Measurements from ENCODE around the gene HES5.

HES5 gene

GRCh38 chr1:2489615-2490014 lies 40.4 kb downstream of the HES5 start:
- TF ChIP-seq CTCF (conservative IDR thresholded peaks at IDR 0.05; ENCODE audit: low read length) = no peak
- H3K4me3 ChIP-seq (ENCODE audit: low read length) = no peak overlapping the region
- DNase-seq (ENCODE audit: low read depth) = no peak

DNA sequence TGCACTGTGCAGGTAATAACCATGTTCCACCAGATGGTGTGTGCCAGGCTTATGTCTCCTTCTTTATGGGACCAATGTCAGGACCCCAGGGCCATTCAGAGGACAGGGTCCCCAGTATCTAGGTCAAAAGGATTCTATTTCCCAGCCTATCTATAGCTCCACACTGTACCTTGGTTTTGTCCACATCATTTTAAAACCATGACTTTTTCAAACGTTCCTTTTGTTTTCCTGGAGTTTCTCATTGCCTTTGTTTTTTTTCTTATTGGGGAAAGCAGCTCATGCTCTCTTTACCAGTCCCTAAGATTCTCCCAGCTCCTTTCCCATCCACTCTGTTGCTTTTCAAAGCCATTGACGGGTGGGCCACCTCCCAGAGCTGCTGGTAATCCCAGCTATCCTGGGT lies 41.4 kb downstream of the HES5 start:
- H3K4me3 ChIP-seq (ENCODE audit: low read length) = no peak overlapping the region
- no peak for DNase-seq (ENCODE audit: low read depth)
- no peak for TF ChIP-seq CTCF (conservative IDR thresholded peaks at IDR 0.05; ENCODE audit: low read length)

- TF ChIP-seq CTCF (conservative IDR thresholded peaks at IDR 0.05; ENCODE audit: low read length) = no peak
- no peak for DNase-seq (ENCODE audit: low read depth)
- H3K4me3 ChIP-seq (ENCODE audit: low read length) = no peak overlapping the region
These were observed 43.5 kb downstream of the HES5 start for GRCh38 chr1:2486558-2486957.

DNA sequence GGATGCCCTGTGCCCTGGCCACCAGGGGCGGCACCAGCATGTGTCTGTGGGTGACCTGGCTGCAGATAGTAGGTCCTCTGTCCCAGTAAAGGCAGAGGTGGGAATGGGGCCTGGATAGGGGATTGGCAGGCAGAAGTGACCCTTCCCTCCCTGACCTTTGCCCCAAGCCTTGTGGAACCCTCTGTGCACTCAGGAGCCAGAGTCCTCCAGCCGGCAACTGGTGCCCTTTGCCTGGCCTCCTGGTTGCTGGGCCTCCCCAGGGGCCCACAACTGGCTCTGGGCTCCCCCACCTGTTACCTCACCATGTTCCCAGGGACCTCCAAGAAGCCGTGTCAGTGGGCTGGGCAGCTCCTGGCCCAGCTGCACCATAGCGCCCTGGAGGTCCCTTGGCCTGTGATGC lies 44.0 kb downstream of the HES5 start:
- no peak for TF ChIP-seq CTCF (conservative IDR thresholded peaks at IDR 0.05; ENCODE audit: low read length)
- no peak for DNase-seq (ENCODE audit: low read depth)
- H3K4me3 ChIP-seq (ENCODE audit: low read length) = no peak overlapping the region

- no peak overlapping the region for H3K4me3 ChIP-seq (ENCODE audit: low read length)
- DNase-seq (ENCODE audit: low read depth) = no peak
- TF ChIP-seq CTCF (conservative IDR thresholded peaks at IDR 0.05; ENCODE audit: low read length) = no peak
These were observed 46.1 kb downstream of the HES5 start for GRCh38 chr1:2483970-2484369.

GRCh38 chr1:2483026-2483425 lies 47.0 kb downstream of the HES5 start:
- TF ChIP-seq CTCF (conservative IDR thresholded peaks at IDR 0.05; ENCODE audit: low read length) = no peak
- DNase-seq (ENCODE audit: low read depth) = no peak
- no peak overlapping the region for H3K4me3 ChIP-seq (ENCODE audit: low read length)

DNA sequence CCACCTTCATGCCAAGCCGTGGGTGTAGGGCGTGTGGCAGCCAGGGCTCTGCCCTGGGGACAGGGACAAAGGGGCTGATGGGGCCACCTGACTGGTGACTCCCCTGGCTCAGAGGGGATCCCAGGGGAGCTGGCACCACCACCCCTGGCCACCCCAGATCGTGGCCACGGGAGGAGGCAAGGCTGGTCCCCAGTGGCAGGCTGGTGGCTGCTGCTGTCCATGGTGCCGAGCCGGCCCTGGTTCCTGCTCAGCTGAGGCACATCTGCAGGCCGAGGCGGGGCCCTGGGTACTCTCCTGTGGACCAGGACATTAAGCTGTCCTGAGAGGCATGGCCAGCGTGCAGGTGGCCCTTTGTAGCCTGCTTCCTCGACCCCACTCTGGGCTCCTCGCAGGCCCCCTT lies 47.5 kb downstream of the HES5 start:
- TF ChIP-seq CTCF (conservative IDR thresholded peaks at IDR 0.05; ENCODE audit: low read length) = no peak
- no peak for DNase-seq (ENCODE audit: low read depth)
- H3K4me3 ChIP-seq (ENCODE audit: low read length) = no peak overlapping the region
